ENCODE measurements around the gene HS3ST3B1. TPM values are rescaled to one million over a fixed set of nuclear protein-coding genes. Genes with fewer than 3 reads are reported as not detected.

HS3ST3B1 gene
- total RNA-seq, 1 experiment from 2014 or later: 22.3 TPM

- Mint-ChIP-seq H3K4me3 (no peak overlapping the region), H3K4me1 (no peaks in the 10 kb centered on the region), H3K9me3 (peaks cover 15% of the 10 kb centered on the region), H3K36me3 (peaks cover 10% of the 10 kb centered on the region), H3K27me3 (ENCODE audit: low read depth) (no peaks in the 10 kb centered on the region; the same call in 1 of the 2 replicates), H3K27ac (no peak overlapping the region)
- DNase-seq (ENCODE audit: low spot score) (no peak), ATAC-seq (no peak)
- TF ChIP-seq TP53 (CRISPR knock-in tag; IDR thresholded peaks at IDR 0.05) (no peak), RORB (CRISPR knock-in tag; IDR thresholded peaks at IDR 0.05) (no peak), ZBTB21 (CRISPR knock-in tag; IDR thresholded peaks at IDR 0.05; ENCODE audit: borderline replicate concordance) (no peak), RELA (CRISPR knock-in tag; IDR thresholded peaks at IDR 0.05; ENCODE audit: borderline replicate concordance) (no peak), MXD4 (CRISPR knock-in tag; IDR thresholded peaks at IDR 0.05; ENCODE audit: borderline replicate concordance) (no peak), ZNF138 (CRISPR knock-in tag; conservative IDR thresholded peaks at IDR 0.05) (no peak), ZBTB43 (CRISPR knock-in tag; IDR thresholded peaks at IDR 0.05) (no peak), E2F5 (CRISPR knock-in tag; IDR thresholded peaks at IDR 0.05) (no peak), ZNF396 (CRISPR knock-in tag; IDR thresholded peaks at IDR 0.05; ENCODE audit: borderline replicate concordance) (no peak), STAT6 (CRISPR knock-in tag; conservative IDR thresholded peaks at IDR 0.05; ENCODE audit: low read depth) (no peak), ZSCAN18 (CRISPR knock-in tag; IDR thresholded peaks at IDR 0.05) (no peak), ATF1 (CRISPR knock-in tag; IDR thresholded peaks at IDR 0.05) (no peak), FOXP4 (CRISPR knock-in tag; IDR thresholded peaks at IDR 0.05) (no peak), PREB (CRISPR knock-in tag; IDR thresholded peaks at IDR 0.05; ENCODE audit: borderline replicate concordance) (no peak), IRF1 (CRISPR knock-in tag; IDR thresholded peaks at IDR 0.05) (no peak), ZMAT4 (CRISPR knock-in tag; IDR thresholded peaks at IDR 0.05) (no peak), CDX4 (CRISPR knock-in tag; IDR thresholded peaks at IDR 0.05; ENCODE audit: borderline replicate concordance) (no peak), CREB1 (CRISPR knock-in tag; IDR thresholded peaks at IDR 0.05) (no peak), EMX1 (CRISPR knock-in tag; IDR thresholded peaks at IDR 0.05) (no peak), ZNF423 (CRISPR knock-in tag; IDR thresholded peaks at IDR 0.05) (no peak)
- ChIA-PET POLR2A (interaction anchor here (1.0 kb wide), 1 partner anchor 96 kb away, joined by 4 read pairs; the partner anchor contains the start of gene HS3ST3B1), CTCF (no interaction called here)
Measured at GRCh38 chr17:14396547-14396946, 95.7 kb downstream of the HS3ST3B1 start.

Measured in WTC11 (cell line).